ENCODE data around the gene OXNAD1. TPM values are rescaled to one million over a fixed set of nuclear protein-coding genes. Genes with fewer than 3 reads are reported as not detected.
A peak's percentile ranks its signal among the peaks of the same experiment; 100 is the strongest.

Gene OXNAD1
- polyA plus RNA-seq, 1 donor from 2014 or later = 9.4 TPM

DNA sequence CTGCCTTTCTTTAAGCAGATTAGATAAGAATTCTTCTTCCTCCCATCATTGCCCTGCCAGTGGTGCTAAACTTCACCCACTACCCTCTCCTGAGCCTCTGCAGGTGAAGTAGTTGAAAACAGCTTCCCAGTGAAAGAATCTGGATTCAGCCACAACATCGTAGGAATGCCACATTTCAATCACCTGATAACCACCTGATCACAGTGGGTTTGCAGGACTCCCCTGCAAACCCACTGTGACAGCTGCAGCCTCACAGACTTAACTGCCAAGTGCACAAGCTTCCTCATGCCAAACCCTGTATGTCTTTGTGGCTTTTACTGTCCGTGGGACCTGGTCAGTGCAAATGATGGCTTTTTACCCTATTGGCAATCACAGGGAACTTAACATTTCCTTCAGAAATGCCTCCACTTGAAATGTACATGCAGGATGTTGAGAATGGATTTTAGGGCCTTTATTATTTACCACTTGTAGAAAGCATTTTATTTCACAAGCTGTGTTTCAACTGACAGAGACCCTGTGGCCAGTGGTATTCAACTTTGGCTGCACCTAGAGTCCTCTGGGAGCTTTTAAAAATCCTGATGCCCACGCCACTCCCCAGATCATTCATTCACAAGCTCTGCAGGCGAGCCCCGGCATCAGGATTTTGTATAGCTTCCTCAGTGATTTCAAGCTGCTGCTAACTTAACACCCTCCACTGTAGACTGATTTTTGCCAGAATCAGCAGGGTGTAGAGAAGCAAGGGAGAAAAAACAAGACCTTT lies 49.1 kb downstream of the OXNAD1 start:
- H3K4me3 Mint-ChIP-seq = no peak overlapping the region
- no peak overlapping the region for H3K27ac Mint-ChIP-seq
- no peaks in the 10 kb centered on the region for H3K9me3 Mint-ChIP-seq
- H3K4me1 Mint-ChIP-seq = peaks cover 14 to 20% (median 17%) of the 10 kb centered on the region in 3 donors
- H3K27me3 Mint-ChIP-seq = no peaks in the 10 kb centered on the region
- peaks cover 1% of the 10 kb centered on the region for H3K36me3 Mint-ChIP-seq

GRCh38 chr3:16315623-16316022 lies 50.6 kb downstream of the OXNAD1 start:
- Mint-ChIP-seq H3K4me3 (no peak overlapping the region), H3K9me3 (no peaks in the 10 kb centered on the region), H3K4me1 (peaks cover 10 to 15% (median 13%) of the 10 kb centered on the region in 3 donors), H3K36me3 (peaks cover 5% of the 10 kb centered on the region), H3K27me3 (no peaks in the 10 kb centered on the region), H3K27ac (no peak overlapping the region)

GRCh38 chr3:16316396-16316795 lies 51.4 kb downstream of the OXNAD1 start:
- Mint-ChIP-seq H3K4me1 (peaks cover 10 to 13% (median 12%) of the 10 kb centered on the region in 3 donors), H3K27me3 (no peaks in the 10 kb centered on the region), H3K27ac (no peak overlapping the region), H3K36me3 (peaks cover 5% of the 10 kb centered on the region), H3K4me3 (no peak overlapping the region), H3K9me3 (no peaks in the 10 kb centered on the region)

GRCh38 chr3:16316847-16317560 lies 52.0 kb downstream of the OXNAD1 start:
- Mint-ChIP-seq H3K4me3 (no peak overlapping the region), H3K27ac (peak overlapping the region in 1 of 3 donors; percentile 46), H3K27me3 (no peaks in the 10 kb centered on the region), H3K4me1 (peaks cover 4 to 7% (median 7%) of the 10 kb centered on the region in 3 donors), H3K9me3 (no peaks in the 10 kb centered on the region), H3K36me3 (peaks cover 4% of the 10 kb centered on the region)

DNA sequence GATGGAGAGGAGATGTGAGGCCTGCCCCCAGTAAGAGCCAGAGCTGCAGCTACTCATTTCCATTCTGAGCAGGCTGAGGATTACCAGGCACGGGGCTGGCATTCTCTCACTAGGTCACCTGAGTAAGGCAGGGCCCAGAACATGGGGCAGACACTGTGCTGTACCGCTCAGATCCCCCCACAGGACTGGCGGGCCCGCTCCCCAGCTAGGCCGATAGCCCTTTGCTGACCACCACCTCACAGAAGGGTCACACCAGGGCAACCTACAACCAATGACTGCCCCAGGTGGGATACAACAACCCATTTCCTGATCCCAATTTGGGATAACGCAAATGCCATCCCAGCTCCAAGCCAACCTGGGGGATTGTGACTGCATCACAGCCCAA lies 52.5 kb downstream of the OXNAD1 start:
- Mint-ChIP-seq H3K36me3 (peaks cover 4% of the 10 kb centered on the region), H3K27me3 (no peaks in the 10 kb centered on the region), H3K9me3 (no peaks in the 10 kb centered on the region), H3K4me1 (peaks cover 0 to 1% (median 1%) of the 10 kb centered on the region in 3 donors), H3K4me3 (no peak overlapping the region), H3K27ac (peak overlapping the region in 1 of 3 donors; percentile 46)

DNA sequence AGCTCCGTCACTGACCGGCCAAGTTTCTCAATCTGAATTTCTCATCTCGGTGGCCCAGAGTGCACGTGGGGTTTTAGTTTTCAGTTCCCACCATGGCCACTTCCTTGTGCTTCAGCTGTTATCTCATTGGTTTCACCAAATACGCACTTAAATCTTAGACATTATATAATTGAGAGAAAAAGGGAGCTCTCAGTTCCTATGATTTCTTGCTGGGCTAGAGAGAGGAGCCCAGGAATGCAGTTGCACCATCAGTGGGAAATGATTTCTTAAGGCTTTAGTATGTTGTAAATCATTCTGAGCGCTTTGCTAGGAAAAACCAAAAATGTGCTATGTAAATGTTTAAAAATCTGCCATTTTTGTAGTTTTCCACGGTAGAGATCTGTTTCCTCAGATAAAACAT lies 53.2 kb downstream of the OXNAD1 start:
- peaks cover 4% of the 10 kb centered on the region for H3K36me3 Mint-ChIP-seq

GRCh38 chr3:16319307-16319706 lies 54.3 kb downstream of the OXNAD1 start:
- Mint-ChIP-seq H3K4me3 (no peak overlapping the region), H3K27me3 (no peaks in the 10 kb centered on the region), H3K36me3 (peaks cover 5% of the 10 kb centered on the region), H3K9me3 (no peaks in the 10 kb centered on the region), H3K4me1 (peaks cover 0 to 1% (median 0%) of the 10 kb centered on the region in 3 donors), H3K27ac (no peak overlapping the region)

More for the DNA sequence above, 53.2 kb downstream of the OXNAD1 start:
- Mint-ChIP-seq H3K4me3 (no peak overlapping the region), H3K27ac (no peak overlapping the region), H3K27me3 (no peaks in the 10 kb centered on the region), H3K9me3 (no peaks in the 10 kb centered on the region), H3K4me1 (peaks cover 0 to 1% (median 0%) of the 10 kb centered on the region in 3 donors)

DNA sequence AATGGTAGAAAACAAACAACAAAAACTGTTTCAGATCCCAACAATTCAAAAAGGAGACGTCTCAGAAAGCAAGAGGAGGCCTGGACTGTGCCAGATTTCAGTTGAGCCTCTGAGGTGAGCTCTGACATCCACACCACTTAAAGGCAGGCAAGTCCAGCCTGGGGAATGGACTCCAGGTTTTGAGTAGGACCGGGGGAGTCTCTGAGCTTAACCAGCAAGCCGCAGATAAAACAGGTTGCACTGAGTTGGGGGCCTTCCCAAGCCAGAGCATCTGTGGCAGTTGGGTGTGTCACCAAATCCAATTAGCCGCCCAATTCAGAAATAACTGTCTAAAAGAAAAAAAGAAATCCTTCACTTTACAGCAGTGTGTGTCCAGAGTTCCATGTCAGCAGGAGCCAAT lies 54.7 kb downstream of the OXNAD1 start:
- H3K4me3 Mint-ChIP-seq = no peak overlapping the region
- H3K36me3 Mint-ChIP-seq = peaks cover 5% of the 10 kb centered on the region
- no peak overlapping the region for H3K27ac Mint-ChIP-seq
- H3K9me3 Mint-ChIP-seq = no peaks in the 10 kb centered on the region
- H3K4me1 Mint-ChIP-seq = peaks cover 0 to 1% (median 0%) of the 10 kb centered on the region in 3 donors
- H3K27me3 Mint-ChIP-seq = no peaks in the 10 kb centered on the region

DNA sequence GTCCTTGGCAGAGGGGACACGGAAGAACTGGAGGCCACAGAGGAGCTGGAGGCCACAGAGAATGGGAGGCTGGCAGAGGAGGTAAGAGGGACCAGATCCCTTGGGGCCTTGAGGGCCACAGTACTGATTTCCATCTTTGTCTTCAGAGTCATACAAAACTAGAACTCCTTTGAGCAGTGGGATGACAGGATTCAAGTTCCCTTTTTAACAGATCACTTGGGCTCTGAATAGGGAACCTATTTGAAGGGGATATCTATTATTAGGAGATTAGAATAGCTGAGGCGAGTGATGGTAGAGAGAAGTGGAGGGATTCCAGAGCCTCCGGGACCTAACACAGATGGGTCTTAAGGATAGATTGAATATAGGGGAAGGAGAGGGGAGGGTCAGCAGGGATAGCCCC lies 55.7 kb downstream of the OXNAD1 start:
- no peaks in the 10 kb centered on the region for H3K9me3 Mint-ChIP-seq
- H3K27ac Mint-ChIP-seq = peak overlapping the region in 1 of 3 donors; percentile 1
- H3K4me3 Mint-ChIP-seq = no peak overlapping the region
- peaks cover 0 to 3% (median 0%) of the 10 kb centered on the region in 3 donors for H3K4me1 Mint-ChIP-seq
- no peaks in the 10 kb centered on the region for H3K27me3 Mint-ChIP-seq
- peaks cover 5% of the 10 kb centered on the region for H3K36me3 Mint-ChIP-seq

DNA sequence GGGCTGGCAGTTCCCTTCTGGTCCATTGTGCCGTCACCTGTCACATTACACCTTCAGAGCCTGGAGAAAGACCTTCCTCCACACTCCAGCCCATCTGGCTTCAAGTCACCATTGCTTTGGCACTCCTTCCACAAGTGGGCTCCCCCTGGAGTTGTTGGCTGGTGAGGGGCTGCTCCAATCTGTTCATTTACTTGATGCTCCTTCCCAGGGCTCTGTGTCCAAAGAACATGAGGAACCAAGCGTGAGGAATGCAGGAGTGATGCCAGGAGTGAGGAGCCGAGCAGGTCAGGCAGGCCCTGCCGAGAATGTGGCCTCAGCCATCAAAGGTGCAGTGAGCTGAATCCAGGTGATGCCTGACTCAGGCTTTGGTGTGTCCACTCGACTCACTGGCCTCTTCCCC lies 57.2 kb downstream of the OXNAD1 start:
- peaks cover 8% of the 10 kb centered on the region for H3K36me3 Mint-ChIP-seq
- peaks cover 0 to 3% (median 0%) of the 10 kb centered on the region in 3 donors for H3K4me1 Mint-ChIP-seq
- H3K4me3 Mint-ChIP-seq = peak overlapping the region in 1 of 4 donors; percentile 33
- H3K27ac Mint-ChIP-seq = no peak overlapping the region
- no peaks in the 10 kb centered on the region for H3K9me3 Mint-ChIP-seq
- no peaks in the 10 kb centered on the region for H3K27me3 Mint-ChIP-seq

GRCh38 chr3:16323737-16324136 lies 58.7 kb downstream of the OXNAD1 start:
- Mint-ChIP-seq H3K36me3 (peaks cover 11% of the 10 kb centered on the region), H3K27ac (peak overlapping the region in 1 of 3 donors; percentile 59), H3K27me3 (no peaks in the 10 kb centered on the region), H3K9me3 (no peaks in the 10 kb centered on the region), H3K4me3 (no peak overlapping the region), H3K4me1 (peaks cover 0 to 3% (median 0%) of the 10 kb centered on the region in 3 donors)

- Mint-ChIP-seq H3K4me1 (peaks cover 0 to 1% (median 0%) of the 10 kb centered on the region in 3 donors), H3K27me3 (no peaks in the 10 kb centered on the region), H3K27ac (peak overlapping the region in 1 of 3 donors; percentile 53), H3K9me3 (peaks cover 0 to 3% (median 0%) of the 10 kb centered on the region in 3 donors), H3K36me3 (peaks cover 12% of the 10 kb centered on the region), H3K4me3 (no peak overlapping the region)
These were observed 60.8 kb downstream of the OXNAD1 start for GRCh38 chr3:16325850-16326249.

DNA sequence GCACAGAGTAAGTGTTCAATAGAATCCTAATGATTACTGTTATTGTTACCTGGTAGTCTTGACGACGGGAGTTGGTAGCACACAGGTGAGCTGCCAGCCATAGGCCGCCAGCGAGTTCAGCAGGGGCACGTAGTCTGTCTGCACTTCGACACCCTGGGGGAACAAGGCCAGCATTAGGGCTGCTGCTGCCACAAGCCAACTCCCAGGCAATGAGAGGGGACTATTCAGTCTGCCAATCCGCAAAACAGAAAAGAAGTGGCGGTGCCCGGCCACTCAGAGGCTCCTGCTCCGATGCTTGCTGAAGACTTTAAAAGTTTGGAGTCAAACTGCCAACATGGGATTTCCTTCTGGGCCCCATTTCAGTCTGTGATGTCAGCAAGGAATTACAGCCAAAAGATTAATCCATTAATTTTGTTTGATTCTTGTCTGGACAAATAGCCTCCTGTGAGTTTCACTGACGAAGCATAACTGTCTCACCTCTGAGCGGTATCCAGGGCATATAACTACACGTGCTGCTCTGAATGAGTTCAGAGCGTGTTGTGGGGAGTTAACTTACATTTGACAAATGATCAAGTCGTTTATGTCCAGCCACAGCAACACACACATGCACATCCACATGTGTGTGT lies 61.8 kb downstream of the OXNAD1 start:
- peaks cover 0 to 9% (median 3%) of the 10 kb centered on the region in 3 donors for H3K9me3 Mint-ChIP-seq
- H3K27me3 Mint-ChIP-seq = no peaks in the 10 kb centered on the region
- H3K4me1 Mint-ChIP-seq = peaks cover 0 to 3% (median 0%) of the 10 kb centered on the region in 3 donors
- H3K36me3 Mint-ChIP-seq = peaks cover 17% of the 10 kb centered on the region
- H3K27ac Mint-ChIP-seq = no peak overlapping the region
- H3K4me3 Mint-ChIP-seq = no peak overlapping the region

DNA sequence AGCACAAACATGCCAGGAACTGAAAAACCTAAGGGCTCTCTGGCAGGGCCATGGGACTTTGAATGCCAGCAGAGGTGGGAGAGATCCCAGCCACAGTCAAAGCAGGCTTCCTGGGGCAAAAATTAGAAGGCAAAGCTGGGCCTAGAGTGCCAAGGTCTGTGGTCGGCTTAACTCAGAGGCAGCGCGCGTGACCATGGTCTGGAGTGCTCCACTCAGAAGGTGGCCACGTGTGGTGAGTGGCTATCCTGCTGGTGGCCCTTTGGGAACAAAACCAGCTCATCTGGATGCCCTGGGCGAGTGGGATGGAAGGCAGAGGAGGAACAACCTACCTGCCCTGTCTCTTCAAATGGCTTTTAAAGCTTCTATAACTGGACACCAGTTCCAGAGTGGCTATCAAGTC lies 63.1 kb downstream of the OXNAD1 start:
- Mint-ChIP-seq H3K36me3 (peaks cover 26% of the 10 kb centered on the region), H3K4me3 (no peak overlapping the region), H3K9me3 (peaks cover 6 to 9% (median 7%) of the 10 kb centered on the region in 3 donors), H3K27ac (no peak overlapping the region), H3K4me1 (peaks cover 0 to 3% (median 0%) of the 10 kb centered on the region in 3 donors), H3K27me3 (no peaks in the 10 kb centered on the region)
